Measurements from ENCODE around the gene SIK3. TPM values are rescaled to one million over a fixed set of nuclear protein-coding genes. Genes with fewer than 3 reads are reported as not detected.

Gene SIK3
- polyA plus RNA-seq, 1 of the 3 experiments (the other 2 are of a cell fraction): 5.1 TPM

DNA sequence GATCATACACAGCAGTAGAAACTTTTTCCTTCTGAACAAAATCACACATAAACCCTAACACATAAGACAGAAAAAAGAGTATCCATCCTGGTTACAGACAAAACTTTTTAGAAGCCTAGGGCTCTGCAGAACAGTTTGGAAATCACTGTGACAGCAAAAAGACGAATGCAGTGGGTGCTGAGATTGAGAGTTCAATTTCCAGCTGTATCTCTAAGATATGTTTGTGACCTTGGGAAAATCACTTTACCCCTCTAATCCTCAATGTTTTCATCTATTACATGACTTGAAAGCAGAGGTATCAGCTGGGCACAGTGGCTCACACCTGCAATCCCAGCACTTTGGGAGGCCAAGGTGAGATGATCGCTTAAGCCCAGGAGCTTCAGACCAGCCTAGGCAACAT, 128.5 kb downstream of the SIK3 start:
- H3K9me3 ChIP-seq: no peaks in the 10 kb centered on the region

DNA sequence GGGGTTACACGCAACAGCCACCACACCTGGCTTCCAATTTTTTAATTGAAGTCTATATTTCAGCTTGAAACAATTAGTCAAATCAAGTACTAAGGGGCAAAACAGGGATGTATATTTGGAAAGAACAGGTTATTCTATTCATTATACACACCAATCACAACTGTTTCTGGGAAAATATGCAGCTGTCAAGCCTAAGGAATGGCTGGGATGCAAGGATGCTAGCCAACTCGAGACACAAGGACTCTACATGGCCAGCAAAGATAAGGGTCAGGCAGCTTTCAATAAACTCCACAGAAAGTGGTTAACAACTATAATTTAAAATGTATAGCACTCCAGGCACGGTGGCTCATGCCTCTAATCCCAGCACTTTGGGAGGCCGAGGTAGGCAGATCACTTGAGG, 134.0 kb downstream of the SIK3 start:
- H3K4me3 ChIP-seq (ENCODE audit: low read depth in 2 of 2, low read length in 1 of 2): no peak overlapping the region
- H3K9ac ChIP-seq: no peak overlapping the region
- 75% methylated on average over 4 of the region's 4 CpGs for WGBS (ENCODE audit: low lambda C conversion rate)
- ChIA-PET CTCF (interaction anchor here (1.4 to 1.6 kb wide), 2 partner anchors 8 to 13 kb away, joined by 4 to 5 read pairs; no protein-coding TSS in a partner anchor), POLR2A (no interaction called here)
- no peak for DNase-seq
- H3K27me3 ChIP-seq (ENCODE audit: insufficient read depth): no peaks in the 10 kb centered on the region
- no peaks in the 10 kb centered on the region; the same call in 1 of the 2 replicates for H4K20me1 ChIP-seq (ENCODE audit: insufficient read depth)
- no peak overlapping the region for H2AFZ ChIP-seq (ENCODE audit: low read depth)
- H3K9me2 ChIP-seq: no peaks in the 10 kb centered on the region
- TF ChIP-seq POLR2AphosphoS5 (IDR thresholded peaks at IDR 0.05; ENCODE audit: low read depth, low read length) (no peak), FOXJ3 (CRISPR knock-in tag; IDR thresholded peaks at IDR 0.05) (no peak), CHD2 (IDR thresholded peaks at IDR 0.05; ENCODE audit: low read length, partially characterized antibody) (no peak), JUND (IDR thresholded peaks at IDR 0.05) (no peak), SMC3 (IDR thresholded peaks at IDR 0.05; ENCODE audit: low read depth, low read length) (no peak)
- H3K4me2 ChIP-seq: no peak overlapping the region
- no peaks in the 10 kb centered on the region for H3K9me3 ChIP-seq
- peaks cover 0 to 3% of the 10 kb centered on the region in 2 experiments for H3K36me3 ChIP-seq (replicated peaks in 1 of 2; ENCODE audit: control insufficient read depth in 1 of 2, insufficient read depth in 2 of 2, low read length in 1 of 2)
- peaks cover 5% of the 10 kb centered on the region for H3F3A ChIP-seq (replicated peaks; ENCODE audit: insufficient read depth)
- H3K27ac ChIP-seq (ENCODE audit: low read depth in 2 of 2, low read length in 1 of 2): no peak overlapping the region
- H3K79me2 ChIP-seq (ENCODE audit: insufficient read depth): peaks cover 2% of the 10 kb centered on the region; the same call in 1 of the 2 replicates
- H3K4me1 ChIP-seq (ENCODE audit: control insufficient read depth in 1 of 2, insufficient read depth in 2 of 2, low read depth in 1 of 2, low read length in 1 of 2): peaks cover 4 to 21% of the 10 kb centered on the region in 2 experiments; a peak in 3 of 4 replicates

More for the DNA sequence above, 128.5 kb downstream of the SIK3 start:
- WGBS (ENCODE audit: low lambda C conversion rate): 96% methylated on average over 2 of the region's 2 CpGs
- no peaks in the 10 kb centered on the region for H3K9me2 ChIP-seq
- H3K4me1 ChIP-seq (ENCODE audit: control insufficient read depth in 1 of 2, insufficient read depth in 2 of 2, low read depth in 1 of 2, low read length in 1 of 2): no peaks in the 10 kb centered on the region; a peak in 1 of 4 replicates
- no peak overlapping the region for H3K9ac ChIP-seq
- H3F3A ChIP-seq (replicated peaks; ENCODE audit: insufficient read depth): no peaks in the 10 kb centered on the region
- ChIA-PET CTCF (interaction anchor here (0.6 to 1.2 kb wide), 2 partner anchors 68 to 90 kb away, joined by 3 read pairs; no protein-coding TSS in a partner anchor), POLR2A (no interaction called here)
- peaks cover 3% of the 10 kb centered on the region; the same call in 1 of the 2 replicates for H4K20me1 ChIP-seq (ENCODE audit: insufficient read depth)
- no peak for DNase-seq
- no peak for TF ChIP-seq RCOR1 (IDR thresholded peaks at IDR 0.05; ENCODE audit: low read length)
- TF ChIP-seq TEAD4 (IDR thresholded peaks at IDR 0.05; ENCODE audit: borderline replicate concordance, insufficient read depth): no peak
- TF ChIP-seq TCF12 (IDR thresholded peaks at IDR 0.05): no peak
- no peak for TF ChIP-seq YY1 (IDR thresholded peaks at IDR 0.05; ENCODE audit: low read depth)
- TF ChIP-seq, protein P1, sequence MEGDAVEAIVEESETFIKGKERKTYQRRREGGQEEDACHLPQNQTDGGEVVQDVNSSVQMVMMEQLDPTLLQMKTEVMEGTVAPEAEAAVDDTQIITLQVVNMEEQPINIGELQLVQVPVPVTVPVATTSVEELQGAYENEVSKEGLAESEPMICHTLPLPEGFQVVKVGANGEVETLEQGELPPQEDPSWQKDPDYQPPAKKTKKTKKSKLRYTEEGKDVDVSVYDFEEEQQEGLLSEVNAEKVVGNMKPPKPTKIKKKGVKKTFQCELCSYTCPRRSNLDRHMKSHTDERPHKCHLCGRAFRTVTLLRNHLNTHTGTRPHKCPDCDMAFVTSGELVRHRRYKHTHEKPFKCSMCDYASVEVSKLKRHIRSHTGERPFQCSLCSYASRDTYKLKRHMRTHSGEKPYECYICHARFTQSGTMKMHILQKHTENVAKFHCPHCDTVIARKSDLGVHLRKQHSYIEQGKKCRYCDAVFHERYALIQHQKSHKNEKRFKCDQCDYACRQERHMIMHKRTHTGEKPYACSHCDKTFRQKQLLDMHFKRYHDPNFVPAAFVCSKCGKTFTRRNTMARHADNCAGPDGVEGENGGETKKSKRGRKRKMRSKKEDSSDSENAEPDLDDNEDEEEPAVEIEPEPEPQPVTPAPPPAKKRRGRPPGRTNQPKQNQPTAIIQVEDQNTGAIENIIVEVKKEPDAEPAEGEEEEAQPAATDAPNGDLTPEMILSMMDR (IDR thresholded peaks at IDR 0.05): no peak
- H3K4me3 ChIP-seq (ENCODE audit: low read depth in 2 of 2, low read length in 1 of 2): no peak overlapping the region
- no peaks in the 10 kb centered on the region for H3K27me3 ChIP-seq (ENCODE audit: insufficient read depth)
- no peak overlapping the region for H3K4me2 ChIP-seq
- no peak overlapping the region for H3K27ac ChIP-seq (ENCODE audit: low read depth in 2 of 2, low read length in 1 of 2)
- H2AFZ ChIP-seq (ENCODE audit: low read depth): no peak overlapping the region
- H3K79me2 ChIP-seq (ENCODE audit: insufficient read depth): 0 out of 2 replicates have a peak, but pooled peaks cover 2% of the 10 kb centered on the region
- H3K36me3 ChIP-seq (replicated peaks in 1 of 2; ENCODE audit: control insufficient read depth in 1 of 2, insufficient read depth in 2 of 2, low read length in 1 of 2): no peaks in the 10 kb centered on the region

DNA sequence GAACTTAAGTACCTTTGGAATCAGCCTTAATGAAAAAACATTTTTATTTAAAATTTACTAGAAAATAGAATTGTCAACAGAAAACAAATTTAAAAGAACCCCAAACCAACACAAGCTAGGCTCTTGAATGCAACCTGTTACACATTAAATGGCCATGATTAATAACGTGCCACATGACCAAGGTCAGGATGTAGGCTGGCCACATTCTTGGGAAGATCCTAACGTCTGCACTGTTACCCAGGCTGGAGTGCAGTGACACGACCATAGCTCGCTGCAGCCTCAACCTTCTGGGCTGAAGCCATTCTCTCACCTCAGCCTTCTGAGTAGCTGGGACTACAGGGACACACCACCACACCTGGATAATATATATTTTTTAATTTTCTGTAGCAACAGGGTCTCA, 134.4 kb downstream of the SIK3 start:
- H3K9ac ChIP-seq: no peak overlapping the region
- no peaks in the 10 kb centered on the region for H3K27me3 ChIP-seq (ENCODE audit: insufficient read depth)
- no peak overlapping the region for H3K27ac ChIP-seq (ENCODE audit: low read depth in 2 of 2, low read length in 1 of 2)
- TF ChIP-seq FOXM1 (IDR thresholded peaks at IDR 0.05; ENCODE audit: low read depth) (no peak), CHD2 (IDR thresholded peaks at IDR 0.05; ENCODE audit: low read length, partially characterized antibody) (no peak), RXRA (IDR thresholded peaks at IDR 0.05; ENCODE audit: borderline replicate concordance, low read depth) (no peak), EP300 (IDR thresholded peaks at IDR 0.05; ENCODE audit: borderline replicate concordance in 1 of 2, low read depth in 1 of 2, low read length in 1 of 2) (no peak), ELF1 (IDR thresholded peaks at IDR 0.05) (no peak), GABPA (IDR thresholded peaks at IDR 0.05; ENCODE audit: low read depth) (no peak), NRF1 (IDR thresholded peaks at IDR 0.05; ENCODE audit: low read depth, low read length) (no peak), JUND (IDR thresholded peaks at IDR 0.05) (no peak), SIN3A (IDR thresholded peaks at IDR 0.05; ENCODE audit: borderline replicate concordance, low read depth, low read length) (no peak), RFX5 (IDR thresholded peaks at IDR 0.05; ENCODE audit: low read length) (no peak)
- TF ChIP-seq, protein P2, sequence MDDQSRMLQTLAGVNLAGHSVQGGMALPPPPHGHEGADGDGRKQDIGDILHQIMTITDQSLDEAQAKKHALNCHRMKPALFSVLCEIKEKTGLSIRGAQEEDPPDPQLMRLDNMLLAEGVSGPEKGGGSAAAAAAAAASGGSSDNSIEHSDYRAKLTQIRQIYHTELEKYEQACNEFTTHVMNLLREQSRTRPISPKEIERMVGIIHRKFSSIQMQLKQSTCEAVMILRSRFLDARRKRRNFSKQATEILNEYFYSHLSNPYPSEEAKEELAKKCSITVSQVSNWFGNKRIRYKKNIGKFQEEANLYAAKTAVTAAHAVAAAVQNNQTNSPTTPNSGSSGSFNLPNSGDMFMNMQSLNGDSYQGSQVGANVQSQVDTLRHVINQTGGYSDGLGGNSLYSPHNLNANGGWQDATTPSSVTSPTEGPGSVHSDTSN (IDR thresholded peaks at IDR 0.05): no peak
- peaks cover 4 to 21% of the 10 kb centered on the region in 2 experiments; a peak in 3 of 4 replicates for H3K4me1 ChIP-seq (ENCODE audit: control insufficient read depth in 1 of 2, insufficient read depth in 2 of 2, low read depth in 1 of 2, low read length in 1 of 2)
- no peak overlapping the region for H3K4me2 ChIP-seq
- H2AFZ ChIP-seq (ENCODE audit: low read depth): no peak overlapping the region
- DNase-seq: no peak
- H3K79me2 ChIP-seq (ENCODE audit: insufficient read depth): peaks cover 2% of the 10 kb centered on the region; the same call in 1 of the 2 replicates
- H3F3A ChIP-seq (replicated peaks; ENCODE audit: insufficient read depth): peaks cover 5% of the 10 kb centered on the region
- H3K36me3 ChIP-seq (replicated peaks in 1 of 2; ENCODE audit: control insufficient read depth in 1 of 2, insufficient read depth in 2 of 2, low read length in 1 of 2): peaks cover 0 to 3% of the 10 kb centered on the region in 2 experiments
- H3K4me3 ChIP-seq (ENCODE audit: low read depth in 2 of 2, low read length in 1 of 2): no peak overlapping the region
- H3K9me2 ChIP-seq: no peaks in the 10 kb centered on the region
- no peaks in the 10 kb centered on the region for H3K9me3 ChIP-seq
- H4K20me1 ChIP-seq (ENCODE audit: insufficient read depth): no peaks in the 10 kb centered on the region; the same call in 1 of the 2 replicates
- ChIA-PET CTCF (interaction anchor here (1.4 to 1.6 kb wide), 2 partner anchors 9 to 12 kb away, joined by 4 to 5 read pairs; no protein-coding TSS in a partner anchor), POLR2A (no interaction called here)
- 92% methylated on average over 4 of the region's 4 CpGs for WGBS (ENCODE audit: low lambda C conversion rate)
